H1 (cell line): Measurements from ENCODE around the gene SPATS2. TPM values are rescaled to one million over a fixed set of nuclear protein-coding genes. Genes with fewer than 3 reads are reported as not detected.

ENCODE experiments used
- ASH2L ChIP-seq: fragments of 200-600, 300-600 bp; sonication (generic); IDR thresholded peaks from one replicate; pipeline ENCODE4 v1.7.1; 2017; ENCODE audit warnings: low read length
- GABPA ChIP-seq: IDR thresholded peaks from 2 replicates; pipeline ENCODE4 v1.6.1; 2011; ENCODE audit warnings: mild to moderate bottlenecking, low read length, moderate library complexity, borderline replicate concordance; ENCODE audit not compliant: insufficient read depth
- HDAC2 ChIP-seq, 2 experiments: fragments of 300-600 bp in 1 of 2; sonication (generic) in 1 of 2; IDR thresholded peaks; 2 replicates each; pipeline ENCODE4 v1.6.1; 2011 to 2012; ENCODE audit warnings: low read depth in 2 of 2, low read length in 2 of 2, mild to moderate bottlenecking in 2 of 2, moderate library complexity in 2 of 2, borderline replicate concordance in 1 of 2, inconsistent platforms in 1 of 2
- MAFK ChIP-seq: IDR thresholded peaks from 2 replicates; pipeline ENCODE4 v1.6.1; 2012; ENCODE audit warnings: low read depth, mild to moderate bottlenecking, improper control_type of control experiment, low read length
- NANOG ChIP-seq: IDR thresholded peaks from 2 replicates; pipeline ENCODE4 v1.6.1; 2011; ENCODE audit warnings: low read length, low read depth, mild to moderate bottlenecking, inconsistent platforms; ENCODE audit not compliant: insufficient read depth, poor library complexity, severe bottlenecking
- NRF1 ChIP-seq: IDR thresholded peaks from 2 replicates; pipeline ENCODE4 v1.6.1; 2011; ENCODE audit warnings: mild to moderate bottlenecking, low read depth, low read length, improper control_type of control experiment
- RAD21 ChIP-seq, 2 experiments: IDR thresholded peaks in 1 of 2; conservative IDR thresholded peaks in 1 of 2; 2 replicates each; pipeline ENCODE4 v1.6.1; 2011; ENCODE audit warnings: low read depth in 2 of 2, low read length in 2 of 2, improper control_type of control experiment in 1 of 2, inconsistent platforms in 1 of 2, mild to moderate bottlenecking in 1 of 2, moderate library complexity in 1 of 2
- RFX5 ChIP-seq: IDR thresholded peaks from 2 replicates; pipeline ENCODE4 v1.6.1; 2011; ENCODE audit warnings: low read depth, low read length, improper control_type of control experiment, borderline replicate concordance
- RNF2 ChIP-seq: fragments of 200-900, 300-1000 bp; sonication (generic); IDR thresholded peaks from 2 replicates; pipeline ENCODE4 v1.7.1; 2016; ENCODE audit warnings: borderline replicate concordance, low read depth, mild to moderate bottlenecking, antibody characterized with exemption, low read length; ENCODE audit not compliant: poor library complexity, severe bottlenecking; ENCODE audit errors: missing control alignments
- SAP30 ChIP-seq: fragments of 300-600 bp; sonication (generic); IDR thresholded peaks from 2 replicates; pipeline ENCODE4 v1.7.1; 2012; ENCODE audit warnings: low read length, moderate library complexity, mild to moderate bottlenecking, inconsistent platforms; ENCODE audit not compliant: insufficient read depth, insufficient replicate concordance
- SP1 ChIP-seq: IDR thresholded peaks from 2 replicates; pipeline ENCODE4 v1.6.1; 2011; ENCODE audit warnings: low read depth, low read length
- SP2 ChIP-seq: IDR thresholded peaks from 2 replicates; pipeline ENCODE4 v1.6.1; 2012; ENCODE audit warnings: mild to moderate bottlenecking, low read length, inconsistent platforms
- TCF12 ChIP-seq: IDR thresholded peaks from 2 replicates; pipeline ENCODE4 v1.6.1; 2011; ENCODE audit warnings: low read depth, mild to moderate bottlenecking, low read length
- YY1 ChIP-seq: IDR thresholded peaks from 2 replicates; pipeline ENCODE4 v1.6.1; 2011; ENCODE audit warnings: low read depth, mild to moderate bottlenecking, low read length
- polyA plus RNA-seq, 7 experiments: library from polyadenylated mRNA; depleted of rRNA in 3 of 7; stranded (reverse) in 5 of 7; unstranded in 2 of 7; fragments of >200 nt in 5 of 7; fragments of 200-250 nt in 2 of 7; gene quantifications; 1 replicate in 5 of 7; 2 replicates in 1 of 7; 4 replicates in 1 of 7; pipeline versions ENCODE4 v1.2.1 to v1.2.3, GENCODE V29; 2011 to 2013; ENCODE audit warnings: missing spikeins in 2 of 7, mixed read lengths in 2 of 7
- total RNA-seq: library from RNA; stranded (reverse); fragmentation: NEBNext Ultra II Directional; extraction: Animal tissue kit (Norgen Biotek cat#: 25700); gene quantifications from 2 replicates; pipeline ENCODE4 v1.2.1, GENCODE V29; 2021
- TF ChIP-seq, protein P1 (sequence below), 3 experiments: IDR thresholded peaks; 1 replicate in 2 of 3; 2 replicates in 1 of 3; pipeline versions ENCODE4 v1.5.1 to v1.6.1; 2011; ENCODE audit warnings: low read length in 3 of 3, mild to moderate bottlenecking in 3 of 3, inconsistent platforms in 2 of 3, low read depth in 1 of 3, moderate library complexity in 1 of 3; ENCODE audit not compliant: insufficient read depth in 1 of 3; ENCODE audit errors: control extremely low read depth in 1 of 3
- TF ChIP-seq, protein P2 (sequence below): IDR thresholded peaks from 2 replicates; pipeline ENCODE4 v1.6.1; 2012; ENCODE audit warnings: inconsistent platforms
- TF ChIP-seq, protein P3 (sequence below): IDR thresholded peaks from 2 replicates; pipeline ENCODE4 v1.6.1; 2012; ENCODE audit warnings: low read length, inconsistent platforms

Gene SPATS2
- total and polyA plus RNA-seq, 2 of the 8 experiments (the other 6 are each of a cell fraction or from before 2014, with no cell fraction given), result 19.2 to 24.5 TPM

DNA sequence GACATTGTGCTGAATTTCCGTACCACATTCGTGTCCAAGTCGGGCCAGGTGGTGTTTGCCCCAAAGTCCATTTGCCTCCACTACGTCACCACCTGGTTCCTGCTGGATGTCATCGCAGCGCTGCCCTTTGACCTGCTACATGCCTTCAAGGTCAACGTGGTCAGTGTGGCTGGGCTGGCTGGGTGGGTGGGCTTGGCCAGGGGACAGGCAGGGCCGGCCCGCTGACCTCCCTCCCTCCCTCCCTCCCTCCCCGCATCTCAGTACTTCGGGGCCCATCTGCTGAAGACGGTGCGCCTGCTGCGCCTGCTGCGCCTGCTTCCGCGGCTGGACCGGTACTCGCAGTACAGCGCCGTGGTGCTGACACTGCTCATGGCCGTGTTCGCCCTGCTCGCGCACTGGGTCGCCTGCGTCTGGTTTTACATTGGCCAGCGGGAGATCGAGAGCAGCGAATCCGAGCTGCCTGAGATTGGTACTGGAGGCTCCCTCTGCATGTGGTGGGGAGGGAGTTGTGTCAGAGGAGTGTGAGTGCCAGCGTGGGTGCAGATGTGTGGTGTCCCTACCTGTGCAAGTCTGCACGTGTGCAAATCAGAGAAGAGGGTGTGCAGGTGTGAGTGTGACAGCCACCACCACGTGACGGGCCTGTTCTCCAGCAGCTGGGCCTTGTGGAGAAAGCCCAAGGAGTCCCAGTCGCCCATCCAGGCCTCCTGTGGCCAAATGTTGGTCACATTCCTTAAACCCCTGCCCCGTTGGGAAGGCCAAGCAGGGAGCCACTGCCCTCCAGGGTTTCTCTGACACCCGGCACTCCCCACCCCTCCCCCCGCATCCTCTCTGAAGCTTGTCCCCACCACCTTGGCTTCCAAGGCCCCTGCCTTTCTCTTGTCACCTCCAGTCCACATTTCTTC lies 176.9 kb downstream of the SPATS2 start (continued):
- TF ChIP-seq MAFK (no peak), YY1 (peak; percentile 37; the same call in 1 of the 2 replicates), GABPA (no peak), HDAC2 (IDR thresholded peaks at IDR 0.05; ENCODE audit: borderline replicate concordance in 1 of 2, low read depth in 2 of 2, low read length in 2 of 2) (no peak), RFX5 (no peak), RAD21 (IDR thresholded peaks at IDR 0.05 in 1 of 2, conservative IDR thresholded peaks at IDR 0.05 in 1 of 2; ENCODE audit: low read depth in 2 of 2, low read length in 2 of 2) (no peak), ASH2L (no peak), NANOG (no peak), TCF12 (no peak), SP2 (no peak), SP1 (no peak), NRF1 (no peak), RNF2 (peak; percentile 47), SAP30 (no peak)
- TF ChIP-seq, protein P1, sequence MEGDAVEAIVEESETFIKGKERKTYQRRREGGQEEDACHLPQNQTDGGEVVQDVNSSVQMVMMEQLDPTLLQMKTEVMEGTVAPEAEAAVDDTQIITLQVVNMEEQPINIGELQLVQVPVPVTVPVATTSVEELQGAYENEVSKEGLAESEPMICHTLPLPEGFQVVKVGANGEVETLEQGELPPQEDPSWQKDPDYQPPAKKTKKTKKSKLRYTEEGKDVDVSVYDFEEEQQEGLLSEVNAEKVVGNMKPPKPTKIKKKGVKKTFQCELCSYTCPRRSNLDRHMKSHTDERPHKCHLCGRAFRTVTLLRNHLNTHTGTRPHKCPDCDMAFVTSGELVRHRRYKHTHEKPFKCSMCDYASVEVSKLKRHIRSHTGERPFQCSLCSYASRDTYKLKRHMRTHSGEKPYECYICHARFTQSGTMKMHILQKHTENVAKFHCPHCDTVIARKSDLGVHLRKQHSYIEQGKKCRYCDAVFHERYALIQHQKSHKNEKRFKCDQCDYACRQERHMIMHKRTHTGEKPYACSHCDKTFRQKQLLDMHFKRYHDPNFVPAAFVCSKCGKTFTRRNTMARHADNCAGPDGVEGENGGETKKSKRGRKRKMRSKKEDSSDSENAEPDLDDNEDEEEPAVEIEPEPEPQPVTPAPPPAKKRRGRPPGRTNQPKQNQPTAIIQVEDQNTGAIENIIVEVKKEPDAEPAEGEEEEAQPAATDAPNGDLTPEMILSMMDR (IDR thresholded peaks at IDR 0.05; ENCODE audit: control extremely low read depth in 1 of 3, insufficient read depth in 1 of 3, low read depth in 1 of 3, low read length in 3 of 3), result no peak
- TF ChIP-seq, protein P2, sequence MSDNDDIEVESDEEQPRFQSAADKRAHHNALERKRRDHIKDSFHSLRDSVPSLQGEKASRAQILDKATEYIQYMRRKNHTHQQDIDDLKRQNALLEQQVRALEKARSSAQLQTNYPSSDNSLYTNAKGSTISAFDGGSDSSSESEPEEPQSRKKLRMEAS, result peak; percentile 68
- TF ChIP-seq, protein P3, sequence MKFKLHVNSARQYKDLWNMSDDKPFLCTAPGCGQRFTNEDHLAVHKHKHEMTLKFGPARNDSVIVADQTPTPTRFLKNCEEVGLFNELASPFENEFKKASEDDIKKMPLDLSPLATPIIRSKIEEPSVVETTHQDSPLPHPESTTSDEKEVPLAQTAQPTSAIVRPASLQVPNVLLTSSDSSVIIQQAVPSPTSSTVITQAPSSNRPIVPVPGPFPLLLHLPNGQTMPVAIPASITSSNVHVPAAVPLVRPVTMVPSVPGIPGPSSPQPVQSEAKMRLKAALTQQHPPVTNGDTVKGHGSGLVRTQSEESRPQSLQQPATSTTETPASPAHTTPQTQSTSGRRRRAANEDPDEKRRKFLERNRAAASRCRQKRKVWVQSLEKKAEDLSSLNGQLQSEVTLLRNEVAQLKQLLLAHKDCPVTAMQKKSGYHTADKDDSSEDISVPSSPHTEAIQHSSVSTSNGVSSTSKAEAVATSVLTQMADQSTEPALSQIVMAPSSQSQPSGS, result no peak
